WERI-Rb-1 (cell line): ENCODE data around the gene SPON1.

Experiments used
- DNase-seq: peaks from one replicate; pipeline ENCODE4 v3.0.0-alpha.2; 2020
- H3K27ac ChIP-seq: fragments of 250-450 bp; sonication (Bioruptor Pico); 2 replicates; pipeline ENCODE4 v1.5.1; 2020; ENCODE audit warnings: mild to moderate bottlenecking, moderate library complexity
- H3K27me3 ChIP-seq: fragments of 250-450 bp; sonication (Bioruptor Pico); 2 replicates; pipeline ENCODE4 v1.5.1; 2021; ENCODE audit warnings: mild to moderate bottlenecking, low read depth, moderate library complexity; ENCODE audit not compliant: insufficient read depth, severe bottlenecking
- H3K36me3 ChIP-seq: fragments of 250-450 bp; sonication (Bioruptor Pico); 2 replicates; pipeline ENCODE4 v1.5.1; 2020; ENCODE audit warnings: mild to moderate bottlenecking, moderate library complexity
- H3K4me3 ChIP-seq: 2 replicates; pipeline ENCODE4 v1.5.1; 2011; ENCODE audit warnings: low read depth, mild to moderate bottlenecking, control low read depth, low read length
- H3K9me3 ChIP-seq: fragments of 250-450 bp; sonication (Bioruptor Pico); 2 replicates; pipeline ENCODE4 v1.5.1; 2021; ENCODE audit warnings: mild to moderate bottlenecking, moderate library complexity; ENCODE audit not compliant: severe bottlenecking
- CTCF ChIP-seq: IDR thresholded peaks from 2 replicates; pipeline ENCODE4 v1.5.1; 2011; ENCODE audit warnings: low read depth, mild to moderate bottlenecking, control low read depth, inconsistent platforms, low read length

SPON1 gene

GRCh38 chr11:14012846-14013245 is 50.3 kb downstream of the SPON1 start:
- TF ChIP-seq CTCF: no peak
- Histone ChIP-seq H3K27ac (no peak overlapping the region), H3K4me3 (no peak overlapping the region), H3K9me3 (no peaks in the 10 kb centered on the region), H3K27me3 (no peaks in the 10 kb centered on the region), H3K36me3 (no peaks in the 10 kb centered on the region)
- DNase-seq: peak; percentile 34

GRCh38 chr11:14015711-14016110 is 53.2 kb downstream of the SPON1 start:
- TF ChIP-seq CTCF: no peak
- H3K9me3 ChIP-seq: no peaks in the 10 kb centered on the region
- H3K27me3 ChIP-seq: no peaks in the 10 kb centered on the region
- no peak overlapping the region for H3K27ac ChIP-seq
- no peak overlapping the region for H3K4me3 ChIP-seq
- no peaks in the 10 kb centered on the region for H3K36me3 ChIP-seq
- peak; percentile 31 for DNase-seq

GRCh38 chr11:14018441-14018840 is 55.9 kb downstream of the SPON1 start:
- Histone ChIP-seq H3K4me3 (no peak overlapping the region), H3K9me3 (no peaks in the 10 kb centered on the region), H3K36me3 (no peaks in the 10 kb centered on the region), H3K27me3 (no peaks in the 10 kb centered on the region), H3K27ac (no peak overlapping the region)
- no peak for TF ChIP-seq CTCF
- DNase-seq: no peak

GRCh38 chr11:14021738-14022137 is 59.2 kb downstream of the SPON1 start:
- Histone ChIP-seq H3K27me3 (no peaks in the 10 kb centered on the region), H3K27ac (no peak overlapping the region), H3K9me3 (no peaks in the 10 kb centered on the region), H3K36me3 (no peaks in the 10 kb centered on the region), H3K4me3 (no peak overlapping the region)
- no peak for TF ChIP-seq CTCF
- DNase-seq: no peak

- Histone ChIP-seq H3K36me3 (no peaks in the 10 kb centered on the region), H3K27me3 (no peaks in the 10 kb centered on the region), H3K4me3 (no peak overlapping the region), H3K9me3 (no peaks in the 10 kb centered on the region), H3K27ac (no peak overlapping the region)
- no peak for DNase-seq
- no peak for TF ChIP-seq CTCF
Observed at GRCh38 chr11:14022251-14022650, 59.7 kb downstream of the SPON1 start.

- DNase-seq: no peak
- no peaks in the 10 kb centered on the region for H3K27me3 ChIP-seq
Observed at GRCh38 chr11:14022821-14023220, 60.3 kb downstream of the SPON1 start.

More at GRCh38 chr11:14022821-14023220, 60.3 kb downstream of the SPON1 start:
- Histone ChIP-seq H3K27ac (no peak overlapping the region), H3K4me3 (no peak overlapping the region), H3K9me3 (no peaks in the 10 kb centered on the region), H3K36me3 (no peaks in the 10 kb centered on the region)
- no peak for TF ChIP-seq CTCF
